ENCODE measurements around the gene LRRC28.
"Not testable (repeated sequence)": the region's sequence is repeated elsewhere in the genome, so short reads cannot be mapped to it uniquely, and the experiment has no call there.

Gene LRRC28

GRCh38 chr15:99399618-99400017 is 148.3 kb downstream of the LRRC28 start:
- no peak overlapping the region for H3K4me3 ChIP-seq (ENCODE audit: low read depth, low read length)
- no peak overlapping the region for H3K27ac ChIP-seq
- no peak overlapping the region for H2AFZ ChIP-seq
- no peaks in the 10 kb centered on the region for H3K27me3 ChIP-seq (ENCODE audit: control insufficient read depth, insufficient read depth, low read length)
- no peak overlapping the region for H3K4me2 ChIP-seq (ENCODE audit: low read length)
- no peaks in the 10 kb centered on the region for H3K4me1 ChIP-seq
- no peaks in the 10 kb centered on the region for H3K36me3 ChIP-seq (ENCODE audit: control insufficient read depth, insufficient read depth, low read length)
- no peaks in the 10 kb centered on the region for H3K9me3 ChIP-seq (ENCODE audit: control insufficient read depth, low read length)
- no peak overlapping the region for H3K9ac ChIP-seq
- TF ChIP-seq CTCF (IDR thresholded peaks at IDR 0.05) = no peak
- no peaks in the 10 kb centered on the region for H3K79me2 ChIP-seq

- H3K9ac ChIP-seq; H3K4me1 ChIP-seq; H3K27ac ChIP-seq; H3K4me2 ChIP-seq (ENCODE audit: low read length); H3K27me3 ChIP-seq (ENCODE audit: control insufficient read depth, insufficient read depth, low read length); H3K79me2 ChIP-seq; H3K9me3 ChIP-seq (ENCODE audit: control insufficient read depth, low read length); H2AFZ ChIP-seq; H3K36me3 ChIP-seq (ENCODE audit: control insufficient read depth, insufficient read depth, low read length); H3K4me3 ChIP-seq (ENCODE audit: low read depth, low read length): not testable (repeated sequence)
Measured at GRCh38 chr15:99401216-99401615, 149.9 kb downstream of the LRRC28 start.

GRCh38 chr15:99402014-99402729 is 150.9 kb downstream of the LRRC28 start:
- Histone ChIP-seq H3K79me2 (no peaks in the 10 kb centered on the region), H3K9ac (no peak overlapping the region), H3K4me2 (ENCODE audit: low read length) (no peak overlapping the region), H3K4me3 (ENCODE audit: low read depth, low read length) (no peak overlapping the region), H3K4me1 (no peaks in the 10 kb centered on the region), H3K27ac (no peak overlapping the region), H2AFZ (no peak overlapping the region), H3K36me3 (ENCODE audit: control insufficient read depth, insufficient read depth, low read length) (no peaks in the 10 kb centered on the region), H3K27me3 (ENCODE audit: control insufficient read depth, insufficient read depth, low read length) (no peaks in the 10 kb centered on the region), H3K9me3 (ENCODE audit: control insufficient read depth, low read length) (no peaks in the 10 kb centered on the region)
- TF ChIP-seq CTCF (IDR thresholded peaks at IDR 0.05) = no peak

DNA sequence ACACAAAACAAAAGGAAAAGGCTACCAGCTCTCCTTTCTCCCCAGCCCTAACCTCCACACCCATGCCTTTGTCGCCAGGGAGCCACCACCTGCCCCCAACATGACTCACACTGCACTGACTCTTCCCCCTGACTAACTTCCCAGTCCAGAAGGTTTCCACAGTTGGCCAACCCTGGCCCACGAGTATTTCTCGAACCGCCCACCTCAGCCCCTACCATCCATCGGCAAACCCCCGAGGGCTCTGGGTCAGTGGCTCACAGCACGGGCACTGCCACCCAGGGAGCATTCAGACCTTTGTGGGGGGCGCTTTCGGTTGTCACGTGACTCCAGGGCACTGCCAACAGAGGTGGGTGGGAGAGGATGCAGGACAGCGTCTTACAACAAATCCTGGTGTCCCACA is 152.3 kb downstream of the LRRC28 start:
- Histone ChIP-seq H3K27ac (no peak overlapping the region), H2AFZ (no peak overlapping the region)
- TF ChIP-seq CTCF (IDR thresholded peaks at IDR 0.05) = no peak

GRCh38 chr15:99404454-99404853 is 153.2 kb downstream of the LRRC28 start:
- H3K27me3 ChIP-seq (ENCODE audit: control insufficient read depth, insufficient read depth, low read length) = no peaks in the 10 kb centered on the region
- H3K4me3 ChIP-seq (ENCODE audit: low read depth, low read length) = no peak overlapping the region
- no peaks in the 10 kb centered on the region for H3K36me3 ChIP-seq (ENCODE audit: control insufficient read depth, insufficient read depth, low read length)
- H2AFZ ChIP-seq = no peak overlapping the region
- no peaks in the 10 kb centered on the region for H3K79me2 ChIP-seq
- H3K9me3 ChIP-seq (ENCODE audit: control insufficient read depth, low read length) = no peaks in the 10 kb centered on the region
- no peak for TF ChIP-seq CTCF (IDR thresholded peaks at IDR 0.05)
- no peak overlapping the region for H3K4me2 ChIP-seq (ENCODE audit: low read length)
- H3K27ac ChIP-seq = no peak overlapping the region
- H3K9ac ChIP-seq = no peak overlapping the region
- H3K4me1 ChIP-seq = peaks cover 3% of the 10 kb centered on the region

More for the DNA sequence above, 152.3 kb downstream of the LRRC28 start:
- no peaks in the 10 kb centered on the region for H3K36me3 ChIP-seq (ENCODE audit: control insufficient read depth, insufficient read depth, low read length)
- no peak overlapping the region for H3K9ac ChIP-seq
- no peak overlapping the region for H3K4me2 ChIP-seq (ENCODE audit: low read length)
- H3K27me3 ChIP-seq (ENCODE audit: control insufficient read depth, insufficient read depth, low read length) = no peaks in the 10 kb centered on the region
- no peaks in the 10 kb centered on the region for H3K79me2 ChIP-seq
- H3K4me1 ChIP-seq = peaks cover 2% of the 10 kb centered on the region
- no peaks in the 10 kb centered on the region for H3K9me3 ChIP-seq (ENCODE audit: control insufficient read depth, low read length)
- H3K4me3 ChIP-seq (ENCODE audit: low read depth, low read length) = no peak overlapping the region

Data from parathyroid adenoma (tissue), 2 donors.